HTERT RPE-1 (cell line): ENCODE results near the gene KCNMB2.

ENCODE experiments used
- in situ Hi-C: fragments of 300-500 bp; cut with MboI; formaldehyde crosslinking; loops from 4 replicates; pipeline ENCODE4 v1.14.3; 2020; ENCODE audit warnings: low sequenced_read_pairs

Gene KCNMB2

DNA sequence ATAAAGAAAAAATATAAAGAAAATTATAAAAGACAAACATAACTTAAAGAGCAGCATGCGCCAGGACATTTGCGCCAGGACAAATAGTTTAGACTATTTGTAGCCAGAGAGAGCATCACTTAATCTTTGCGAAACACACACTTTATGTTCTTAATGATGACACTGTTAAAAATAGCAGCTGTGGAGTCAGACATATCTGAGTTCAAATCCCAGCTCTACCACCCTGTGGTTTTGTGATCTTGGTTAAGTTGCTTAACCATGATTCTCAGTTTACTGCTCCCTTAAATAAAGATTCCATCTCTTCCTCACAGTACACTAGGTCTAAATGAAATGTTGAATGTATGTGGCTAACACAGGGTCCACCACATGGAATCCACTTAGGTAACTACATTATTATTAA lies 31.4 kb downstream of the KCNMB2 start:
- in situ Hi-C loops: no loop called here

DNA sequence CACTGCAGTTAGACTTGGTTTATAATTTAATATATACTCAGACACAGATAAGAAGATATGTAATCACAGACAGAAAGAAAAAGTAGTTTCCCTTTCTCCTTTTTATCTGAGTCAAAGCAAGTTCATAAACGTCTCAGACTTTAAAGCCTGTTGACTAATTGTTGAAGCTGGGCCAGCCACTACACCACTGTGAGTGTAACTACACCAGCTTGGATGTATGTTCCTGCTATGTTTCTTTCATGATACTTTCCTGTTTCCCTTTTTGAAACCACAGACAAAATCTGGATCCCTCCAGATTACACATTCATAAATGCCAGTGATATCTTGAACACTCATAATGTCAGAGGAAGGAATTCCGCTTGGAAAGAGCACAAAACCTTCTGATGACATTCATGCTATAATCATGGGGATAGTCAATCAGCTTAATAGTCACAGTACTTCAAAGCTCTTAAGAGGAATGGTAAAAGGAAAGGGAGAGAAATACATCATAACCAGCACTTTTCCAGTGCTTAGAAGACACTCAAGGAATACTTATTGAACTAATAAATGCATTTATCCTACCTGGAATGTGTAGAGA lies 32.0 kb downstream of the KCNMB2 start:
- in situ Hi-C loops: no loop called here

DNA sequence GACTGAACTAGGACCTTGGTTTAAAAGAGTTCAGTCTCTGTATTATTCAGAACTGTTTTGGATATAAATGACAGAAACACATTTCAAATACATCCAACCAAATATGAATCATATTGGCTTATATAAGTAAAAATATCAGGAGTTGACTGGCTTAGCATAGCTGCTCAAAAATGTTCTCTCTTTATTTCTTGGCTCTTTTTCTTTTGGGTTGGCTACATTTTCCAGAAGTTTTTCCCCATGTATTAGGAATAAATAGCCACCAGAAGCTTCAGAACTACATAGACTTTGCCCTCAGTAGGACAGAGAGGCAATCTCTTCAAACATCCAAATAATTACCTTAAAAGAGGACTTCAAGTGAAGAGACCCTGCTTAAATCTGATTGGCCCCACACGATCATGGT lies 32.7 kb downstream of the KCNMB2 start:
- in situ Hi-C loops: no loop called here

DNA sequence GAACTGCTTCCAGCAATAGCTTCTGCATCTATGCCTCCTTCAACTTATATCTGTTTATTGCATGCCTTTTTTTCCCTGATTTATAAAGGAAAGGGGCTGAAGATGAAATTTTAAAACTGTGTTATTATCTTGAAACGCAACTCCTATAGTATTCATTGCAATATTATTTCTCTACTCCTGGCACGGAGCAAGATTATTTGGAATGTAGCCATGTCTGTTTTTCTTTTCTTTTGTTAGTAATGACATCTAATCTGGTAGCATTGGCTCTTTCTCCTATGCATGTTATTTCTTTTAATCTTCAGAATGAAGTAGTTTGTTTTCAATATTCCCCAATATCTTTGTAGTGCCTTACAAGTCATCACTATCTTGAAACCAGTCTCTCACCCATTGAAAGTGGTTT lies 33.6 kb downstream of the KCNMB2 start:
- in situ Hi-C loops: no loop called here

DNA sequence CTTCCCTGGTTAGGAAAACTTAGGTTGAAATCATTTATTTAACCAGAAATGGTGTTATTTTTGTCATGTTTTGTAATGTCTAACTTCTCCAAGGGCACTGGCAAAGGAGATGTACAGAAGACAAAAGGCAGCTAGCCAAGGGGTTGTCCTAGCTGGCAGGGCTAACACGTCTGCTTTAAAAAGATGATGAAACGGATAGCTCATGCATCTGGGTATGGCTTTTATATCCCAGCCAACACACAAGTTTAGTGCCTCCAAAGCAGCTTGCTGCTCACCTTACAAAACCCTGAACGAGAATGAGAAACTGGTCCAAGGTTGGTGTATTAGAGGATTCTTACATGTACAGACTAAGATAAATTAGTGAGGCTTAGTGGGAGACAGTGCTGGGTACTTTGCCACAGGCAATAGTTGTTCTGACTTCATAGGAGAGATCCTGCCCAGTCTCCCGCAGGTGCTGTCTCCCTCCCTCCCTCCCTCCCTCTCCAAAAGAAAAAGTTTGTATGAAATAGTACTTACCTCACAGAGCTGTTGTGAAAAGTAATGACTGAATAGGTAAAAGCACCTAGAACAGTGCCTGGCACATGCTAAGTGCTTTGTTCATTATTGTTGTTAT lies 47.8 kb downstream of the KCNMB2 start:
- in situ Hi-C loops: no loop called here

DNA sequence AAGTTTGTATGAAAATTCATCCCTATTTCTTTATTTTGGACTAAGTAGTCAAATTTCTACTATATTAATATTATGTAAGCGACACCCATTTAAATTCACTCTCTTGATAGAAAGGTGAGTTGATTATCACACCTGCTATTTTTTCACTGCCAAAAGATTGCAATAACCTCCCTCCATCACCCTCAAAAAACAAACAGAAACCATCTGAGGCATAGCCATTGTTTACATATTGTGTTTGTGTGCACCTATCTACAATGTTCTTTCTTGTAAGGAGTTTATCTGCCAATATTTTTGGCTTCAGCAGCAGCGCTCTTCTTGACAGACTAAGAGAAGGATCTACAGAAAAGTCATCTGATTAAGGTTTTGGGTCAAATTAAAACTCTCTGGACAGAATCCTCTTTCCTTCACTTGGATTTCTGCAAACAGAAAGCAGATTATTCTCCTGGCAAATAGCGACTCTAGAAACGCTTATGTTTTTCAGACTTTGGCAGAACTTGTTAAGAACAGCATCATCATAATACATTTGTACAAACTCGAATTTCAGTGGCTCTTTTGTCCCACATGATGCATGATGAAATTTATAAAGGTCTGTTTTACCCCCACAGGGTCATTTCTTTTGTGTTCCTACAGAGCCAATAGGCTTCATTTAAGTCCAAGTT lies 48.6 kb downstream of the KCNMB2 start:
- in situ Hi-C loops: no loop called here

DNA sequence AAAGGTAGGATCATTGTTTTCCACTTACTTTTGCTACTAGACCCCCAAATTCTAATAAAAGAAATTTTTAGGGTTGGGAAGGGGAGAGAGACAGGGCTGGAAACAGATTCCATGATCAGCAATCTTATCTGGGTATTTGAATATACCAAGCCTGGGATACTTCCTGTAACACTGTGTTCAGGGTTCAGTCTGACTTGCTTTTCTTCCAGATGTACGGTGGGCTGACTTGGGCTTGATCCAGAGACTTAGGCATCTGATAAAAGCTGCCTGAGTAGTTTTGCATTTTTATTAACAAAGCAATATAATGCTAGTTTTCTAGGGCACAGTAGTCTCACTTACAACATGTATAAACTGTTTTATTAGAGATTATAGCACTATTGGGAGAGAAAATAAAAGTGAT lies 49.2 kb downstream of the KCNMB2 start:
- in situ Hi-C loops: no loop called here

DNA sequence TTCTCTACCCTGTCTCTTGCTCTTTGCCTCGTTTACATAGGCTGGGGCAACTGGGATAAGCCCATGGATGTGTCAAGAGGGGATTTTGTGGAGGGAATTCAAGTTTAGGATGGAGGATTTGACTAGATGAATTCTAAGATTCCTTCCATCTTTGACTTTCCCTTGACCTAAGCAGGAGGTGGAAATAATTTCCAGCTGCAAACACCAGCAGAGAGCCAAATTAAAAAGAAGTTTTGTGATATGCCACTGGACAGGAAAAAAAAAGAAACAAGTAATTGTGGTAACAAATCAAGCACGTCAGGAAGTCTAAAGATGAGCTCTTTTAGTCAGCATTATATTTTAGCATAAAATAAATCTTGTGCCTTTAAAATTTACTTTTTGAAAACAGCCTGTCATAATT lies 49.8 kb downstream of the KCNMB2 start:
- in situ Hi-C loops: no loop called here

DNA sequence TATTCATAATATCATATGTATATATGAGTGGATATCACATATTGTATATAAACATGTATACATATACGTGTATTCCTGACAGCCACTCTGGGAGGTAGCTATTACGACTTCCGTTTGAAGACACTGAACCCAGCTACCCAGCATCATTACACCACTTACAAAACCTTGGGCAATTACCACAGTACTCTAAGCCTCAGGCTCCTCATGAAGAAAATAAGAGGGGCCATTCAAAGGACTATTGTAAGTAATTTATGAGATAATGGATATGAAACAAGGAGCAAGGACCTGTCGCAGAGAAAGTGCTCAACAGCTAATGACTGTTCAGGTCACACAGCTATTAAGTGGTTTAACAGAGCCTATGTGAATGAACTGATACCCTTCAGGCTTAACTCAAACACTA lies 52.4 kb downstream of the KCNMB2 start:
- in situ Hi-C loops: no loop called here

DNA sequence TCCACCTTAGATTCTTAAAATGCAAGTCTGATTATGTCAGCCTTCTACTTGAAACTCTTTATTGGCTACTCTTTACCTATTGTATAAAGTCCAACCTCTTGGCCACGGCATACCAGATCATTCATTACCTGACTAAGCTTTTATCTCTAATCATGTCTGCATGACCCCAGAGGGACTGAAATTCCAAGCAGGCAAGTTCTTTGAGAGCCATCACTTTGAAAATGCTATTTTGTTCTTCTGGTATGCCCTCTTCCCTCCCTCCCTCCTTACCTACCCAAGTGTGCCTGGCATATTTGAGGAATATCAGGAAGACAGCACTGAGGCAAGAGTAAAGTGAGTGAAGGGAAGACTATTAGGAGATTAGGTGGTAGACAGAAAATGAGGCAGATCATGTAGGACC lies 57.5 kb downstream of the KCNMB2 start:
- in situ Hi-C loops: no loop called here

DNA sequence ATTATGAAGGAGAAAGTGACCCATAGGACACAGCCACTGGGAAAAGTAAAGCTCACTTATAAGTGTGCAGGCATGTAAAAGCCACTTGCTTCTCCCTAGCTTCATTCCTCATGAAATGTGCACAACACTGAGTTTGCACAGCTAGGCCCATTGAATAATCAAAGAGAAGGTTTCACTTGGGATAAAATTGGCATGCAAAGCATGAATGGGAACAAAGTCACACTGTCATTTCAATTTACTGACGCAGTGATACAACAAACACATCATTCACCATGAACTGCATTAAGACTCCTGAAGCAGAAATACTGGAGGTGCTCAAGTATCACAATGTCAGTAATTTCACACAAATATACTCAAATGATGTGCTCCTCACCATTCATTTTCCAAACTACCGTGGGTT lies 61.1 kb downstream of the KCNMB2 start:
- in situ Hi-C loops: no loop called here

DNA sequence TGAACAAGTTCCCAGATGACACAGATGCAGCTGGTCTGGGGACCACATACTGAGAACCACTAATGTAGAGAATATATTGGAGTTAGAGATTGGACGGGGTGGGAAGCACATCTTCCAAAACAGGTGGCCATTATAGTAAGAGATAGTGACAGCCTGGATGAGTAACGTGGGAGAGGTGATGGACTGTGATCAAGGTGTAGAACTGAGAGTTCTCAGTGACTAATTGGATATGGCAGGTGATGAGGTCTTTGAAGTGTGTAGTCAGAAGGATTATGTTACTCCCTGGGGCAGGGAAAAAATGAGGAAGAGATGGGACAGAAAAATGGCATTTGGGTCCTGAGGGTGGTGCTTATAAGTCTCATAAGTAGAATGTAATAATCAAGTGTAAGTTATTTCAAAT lies 66.6 kb downstream of the KCNMB2 start:
- in situ Hi-C loops: no loop called here

DNA sequence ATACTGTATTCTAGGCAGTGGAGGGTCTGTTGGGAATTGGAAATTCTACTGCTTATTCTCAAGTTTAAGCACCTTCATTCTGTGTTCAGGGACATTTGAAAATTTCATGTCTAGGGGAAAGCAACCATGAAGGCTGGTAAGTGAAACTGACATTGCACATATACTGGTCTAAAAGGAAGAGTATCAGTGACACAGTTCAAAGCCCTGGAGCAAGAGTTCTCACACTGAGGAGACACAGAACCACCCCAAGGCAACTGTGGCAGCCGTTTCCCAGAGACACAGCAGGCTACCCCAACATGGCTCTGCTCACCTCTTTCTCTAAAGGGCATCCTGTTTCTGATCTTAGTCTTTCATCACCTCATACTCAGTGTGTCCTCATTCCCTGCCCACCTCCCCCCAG lies 67.5 kb downstream of the KCNMB2 start:
- in situ Hi-C loops: no loop called here

DNA sequence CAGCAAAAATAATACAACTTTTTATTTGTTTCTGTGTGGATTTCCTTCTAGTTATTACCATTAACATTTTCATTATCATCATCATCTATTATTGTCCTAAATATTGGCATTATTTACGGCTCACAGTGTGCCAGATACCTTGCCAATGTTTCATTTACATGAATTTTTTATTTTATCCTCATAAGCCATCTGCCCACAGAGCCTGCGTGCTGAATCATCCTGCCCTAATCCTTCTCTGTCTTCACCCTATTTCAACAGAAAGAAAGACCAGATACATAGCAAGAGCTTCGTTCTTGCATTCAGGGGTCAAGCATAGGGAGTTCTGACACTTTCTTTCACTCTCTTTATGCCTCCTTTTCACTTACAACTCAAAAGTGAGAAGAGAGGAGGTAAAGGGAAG lies 82.0 kb downstream of the KCNMB2 start:
- in situ Hi-C loops: no loop called here

DNA sequence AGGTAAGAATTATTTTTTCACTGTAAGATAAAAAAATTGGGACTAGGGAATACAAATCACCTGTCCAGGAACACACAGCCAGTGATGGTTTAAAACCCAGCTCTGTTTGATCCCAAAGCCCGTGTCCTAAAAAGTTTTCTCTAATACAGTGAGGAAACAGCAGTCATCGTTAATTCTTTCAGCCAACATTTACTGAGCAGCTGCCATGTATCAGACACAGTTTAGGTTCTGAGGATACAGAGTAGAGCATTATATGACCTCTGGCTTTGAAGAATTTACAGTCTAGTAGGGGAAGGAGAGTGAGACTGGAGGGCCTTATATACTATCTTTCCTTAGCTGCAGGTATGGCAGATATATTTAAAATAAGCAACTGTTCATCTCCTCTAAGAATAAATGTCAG lies 82.7 kb downstream of the KCNMB2 start:
- in situ Hi-C loops: no loop called here

DNA sequence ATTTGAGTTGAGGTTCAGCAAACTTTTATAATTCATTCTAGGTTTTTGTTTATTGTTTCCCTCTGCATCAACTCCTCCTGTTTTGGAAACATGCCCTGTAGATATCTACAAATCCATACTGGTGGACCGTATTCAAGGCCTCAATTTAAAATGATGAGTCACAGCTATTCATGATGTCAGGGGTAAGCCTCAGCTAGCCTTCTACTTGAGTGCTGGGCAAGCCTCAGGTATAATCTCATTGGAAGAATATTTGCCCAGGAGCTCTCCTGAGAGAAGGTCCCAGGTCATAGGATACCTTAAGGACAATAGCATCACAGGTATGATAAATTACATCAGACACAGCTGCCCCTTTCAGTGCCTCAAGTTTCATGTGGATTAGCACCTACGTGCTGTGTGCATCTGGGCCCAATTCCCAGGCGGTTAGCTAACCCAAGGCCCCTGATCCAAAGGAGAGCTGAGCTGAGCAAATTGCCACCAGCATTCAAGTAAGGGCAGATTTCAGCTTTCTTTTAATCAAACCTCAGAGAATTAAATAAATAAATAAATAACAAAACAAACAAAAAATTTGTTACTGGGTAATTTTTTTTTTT lies 87.5 kb downstream of the KCNMB2 start:
- in situ Hi-C loops: no loop called here

DNA sequence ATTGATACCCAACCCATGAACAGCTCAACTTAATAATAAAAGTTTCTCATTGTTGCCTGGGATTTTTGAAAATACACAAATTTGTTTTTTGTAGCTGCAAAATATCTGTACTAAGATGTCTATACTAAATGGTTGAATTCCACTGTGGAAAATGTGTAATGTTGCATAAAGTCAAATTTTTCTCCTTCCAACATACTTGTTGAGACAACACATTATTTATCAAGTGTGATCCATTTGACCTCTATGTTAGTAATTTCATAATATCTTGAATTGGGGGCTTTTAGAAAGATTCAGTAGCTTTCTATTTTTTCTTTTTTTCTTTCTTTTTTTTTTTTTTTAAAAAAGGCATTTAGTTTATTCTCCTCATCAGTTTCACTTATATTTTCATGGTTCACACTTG lies 88.0 kb downstream of the KCNMB2 start:
- in situ Hi-C loops: no loop called here

DNA sequence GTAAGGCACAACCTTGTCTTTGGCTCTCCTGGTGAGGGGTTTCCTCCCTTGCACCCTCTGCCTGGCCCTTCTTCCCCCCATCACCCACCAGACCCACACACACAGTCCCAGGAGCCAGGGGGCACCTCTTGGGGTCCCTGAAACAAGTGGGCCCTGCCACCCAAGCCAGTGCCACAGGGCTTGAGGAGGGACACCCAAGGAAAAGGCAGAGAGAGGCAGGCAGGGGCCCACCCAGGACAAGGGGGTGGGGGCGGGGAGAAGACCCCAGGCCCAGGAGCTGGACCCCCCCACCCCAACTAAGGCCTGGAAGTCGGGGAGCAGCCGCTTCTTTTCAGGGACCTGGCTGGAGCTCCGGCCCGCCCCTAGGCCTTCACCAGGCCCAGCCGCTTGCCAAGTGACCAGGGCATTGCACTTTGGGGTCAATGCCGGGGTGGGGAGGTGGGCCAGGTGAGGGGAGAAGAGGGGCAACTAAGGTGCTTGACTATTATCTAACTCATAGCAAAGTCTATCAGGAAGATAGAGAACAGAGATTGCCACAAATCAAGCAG lies 88.9 kb downstream of the KCNMB2 start:
- in situ Hi-C loops: no loop called here

DNA sequence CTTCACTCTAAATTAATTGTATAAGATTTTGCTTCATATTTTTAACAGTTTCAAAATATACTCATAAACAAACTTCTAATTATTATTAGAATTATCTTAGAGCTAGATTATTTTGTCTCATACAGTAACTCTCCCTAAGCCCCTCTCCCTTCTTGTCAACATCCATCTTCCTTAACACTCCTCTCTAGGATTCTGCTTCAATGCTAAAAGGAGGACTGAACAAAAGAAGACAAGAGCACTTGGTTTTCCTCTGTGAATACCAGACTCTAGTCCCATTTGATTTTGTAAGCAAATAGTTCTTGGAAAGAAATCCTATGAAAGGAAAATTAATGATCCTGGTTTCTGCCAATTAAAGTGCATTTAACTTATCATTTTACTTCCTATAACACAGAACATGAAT lies 91.8 kb downstream of the KCNMB2 start:
- in situ Hi-C loops: no loop called here

DNA sequence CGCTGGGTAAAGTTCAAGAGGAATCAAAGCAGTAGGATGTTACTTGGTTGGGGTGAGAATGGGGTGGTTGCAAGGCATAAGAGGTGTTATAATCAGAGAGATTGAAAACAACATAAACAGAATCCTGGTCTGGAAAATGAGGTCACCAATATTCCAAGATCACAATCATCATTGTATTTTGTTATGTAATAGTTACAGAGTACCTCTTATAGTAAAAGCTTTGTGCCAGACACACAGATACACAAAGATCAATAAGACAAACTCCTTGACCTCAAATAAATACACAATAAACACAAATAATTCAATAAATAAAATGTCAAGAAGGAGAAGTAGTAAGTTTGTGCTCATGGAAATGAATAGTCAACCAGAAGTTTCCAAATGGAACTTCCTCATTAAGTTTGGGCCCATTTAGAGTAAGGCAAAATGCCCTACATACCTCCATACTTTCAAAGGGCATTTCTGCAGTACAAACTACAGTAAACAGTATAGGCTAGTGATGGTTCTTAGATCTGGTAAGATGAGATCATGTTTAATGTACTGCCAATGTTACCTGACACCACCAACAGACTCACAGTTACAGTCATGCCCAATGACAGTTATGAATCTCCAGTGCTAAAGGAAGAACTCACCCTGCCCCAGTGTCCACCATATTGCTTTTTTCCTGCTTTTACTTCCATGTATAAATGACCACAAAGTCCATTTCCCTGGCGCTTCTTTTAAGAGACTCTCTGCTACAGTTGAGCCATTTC lies 93.4 kb downstream of the KCNMB2 start:
- in situ Hi-C loops: no loop called here

DNA sequence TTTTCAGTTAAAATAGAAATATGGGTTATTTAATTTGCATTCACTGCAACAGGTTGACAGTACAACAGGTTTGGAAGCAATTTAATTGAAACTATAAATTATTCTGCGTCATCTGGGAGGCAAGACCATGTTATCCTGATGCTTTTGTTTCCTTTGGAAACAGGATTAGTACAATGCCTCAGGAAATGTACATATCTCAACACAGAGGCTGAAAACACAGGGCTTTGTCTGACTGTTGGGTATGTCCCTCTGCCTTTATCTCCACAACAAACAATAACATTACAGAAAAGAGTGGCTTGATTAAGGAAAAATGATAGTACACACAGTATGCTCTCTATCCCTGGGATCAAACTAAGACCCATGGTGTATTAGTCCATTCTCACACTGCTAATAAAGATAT lies 95.7 kb downstream of the KCNMB2 start:
- in situ Hi-C loops: no loop called here
